HG03025 (cell line): Measurements from ENCODE around the gene TBC1D1.

Experiments
- ATAC-seq: cut with Tn5 transposase; IDR thresholded peaks from one replicate; pipeline ENCODE4 v1.9.1; 2021; ENCODE audit warnings: mild to moderate bottlenecking, moderate library complexity; ENCODE audit not compliant: unreplicated experiment, low FRiP score

TBC1D1 gene

GRCh38 chr4:38037612-38038011 lies 146.7 kb downstream of the TBC1D1 start:
- no peak for ATAC-seq

- no peak for ATAC-seq
Observed at GRCh38 chr4:38040619-38041018, 149.7 kb downstream of the TBC1D1 start.

- ATAC-seq = no peak
Observed at GRCh38 chr4:38044060-38044459, 153.2 kb downstream of the TBC1D1 start.

- no peak for ATAC-seq
Observed at GRCh38 chr4:38045289-38045988, 154.6 kb downstream of the TBC1D1 start.

- no peak for ATAC-seq
Observed at GRCh38 chr4:38046727-38047489, 156.0 kb downstream of the TBC1D1 start.

- no peak for ATAC-seq
Observed at GRCh38 chr4:38049545-38050170, 158.8 kb downstream of the TBC1D1 start.

- ATAC-seq = no peak
Observed at GRCh38 chr4:38050560-38051350, 159.9 kb downstream of the TBC1D1 start.

GRCh38 chr4:38055566-38055965 lies 164.7 kb downstream of the TBC1D1 start:
- ATAC-seq = no peak

- ATAC-seq = no peak
Observed at GRCh38 chr4:38056011-38056685, 165.3 kb downstream of the TBC1D1 start.

- ATAC-seq = no peak
Observed at GRCh38 chr4:38058151-38058550, 167.3 kb downstream of the TBC1D1 start.

- no peak for ATAC-seq
Observed at GRCh38 chr4:38060829-38061431, 170.0 kb downstream of the TBC1D1 start.

GRCh38 chr4:38062088-38062775 lies 171.3 kb downstream of the TBC1D1 start:
- ATAC-seq = no peak

- no peak for ATAC-seq
Observed at GRCh38 chr4:38062776-38063097, 171.9 kb downstream of the TBC1D1 start.

GRCh38 chr4:38065176-38065575 lies 174.3 kb downstream of the TBC1D1 start:
- no peak for ATAC-seq

GRCh38 chr4:38065900-38066299 lies 175.0 kb downstream of the TBC1D1 start:
- no peak for ATAC-seq

- no peak for ATAC-seq
Observed at GRCh38 chr4:38067499-38067898, 176.6 kb downstream of the TBC1D1 start.

- no peak for ATAC-seq
Observed at GRCh38 chr4:38068107-38068506, 177.2 kb downstream of the TBC1D1 start.

- no peak for ATAC-seq
Observed at GRCh38 chr4:38069271-38069760, 178.4 kb downstream of the TBC1D1 start.

GRCh38 chr4:38071801-38072431 lies 181.0 kb downstream of the TBC1D1 start:
- ATAC-seq = no peak
